Measurements from ENCODE around the gene ARID5B.

DNA sequence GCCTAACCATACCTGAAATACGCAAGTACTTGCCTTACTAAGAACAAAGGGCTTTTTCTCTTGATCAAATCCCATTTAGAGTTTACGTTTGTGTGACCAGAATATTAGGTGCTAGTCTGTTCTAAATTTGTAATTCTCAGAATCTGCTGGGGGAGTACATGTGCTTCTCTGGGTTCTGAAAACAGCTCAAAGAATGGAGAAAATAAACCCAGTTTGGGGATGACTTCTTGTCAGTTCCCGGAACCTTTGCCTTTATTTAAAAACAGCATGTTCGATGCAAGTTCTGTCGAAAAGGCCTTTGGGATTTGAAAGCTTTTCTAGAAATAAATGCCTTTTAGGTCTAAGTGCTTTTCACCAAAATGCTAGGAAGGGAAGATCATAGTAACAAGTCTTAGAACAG, 147.0 kb downstream of the ARID5B start:
- TF ChIP-seq, protein P1, sequence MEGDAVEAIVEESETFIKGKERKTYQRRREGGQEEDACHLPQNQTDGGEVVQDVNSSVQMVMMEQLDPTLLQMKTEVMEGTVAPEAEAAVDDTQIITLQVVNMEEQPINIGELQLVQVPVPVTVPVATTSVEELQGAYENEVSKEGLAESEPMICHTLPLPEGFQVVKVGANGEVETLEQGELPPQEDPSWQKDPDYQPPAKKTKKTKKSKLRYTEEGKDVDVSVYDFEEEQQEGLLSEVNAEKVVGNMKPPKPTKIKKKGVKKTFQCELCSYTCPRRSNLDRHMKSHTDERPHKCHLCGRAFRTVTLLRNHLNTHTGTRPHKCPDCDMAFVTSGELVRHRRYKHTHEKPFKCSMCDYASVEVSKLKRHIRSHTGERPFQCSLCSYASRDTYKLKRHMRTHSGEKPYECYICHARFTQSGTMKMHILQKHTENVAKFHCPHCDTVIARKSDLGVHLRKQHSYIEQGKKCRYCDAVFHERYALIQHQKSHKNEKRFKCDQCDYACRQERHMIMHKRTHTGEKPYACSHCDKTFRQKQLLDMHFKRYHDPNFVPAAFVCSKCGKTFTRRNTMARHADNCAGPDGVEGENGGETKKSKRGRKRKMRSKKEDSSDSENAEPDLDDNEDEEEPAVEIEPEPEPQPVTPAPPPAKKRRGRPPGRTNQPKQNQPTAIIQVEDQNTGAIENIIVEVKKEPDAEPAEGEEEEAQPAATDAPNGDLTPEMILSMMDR (IDR thresholded peaks at IDR 0.05; ENCODE audit: poor library complexity) = no peak
- no peak for TF ChIP-seq EZH2phosphoT487 (IDR thresholded peaks at IDR 0.05; ENCODE audit: low read depth, severe bottlenecking, unreplicated experiment)
- TF ChIP-seq EZH2 (IDR thresholded peaks at IDR 0.05; ENCODE audit: borderline replicate concordance) = no peak
